ENCODE data around the gene SUN2. TPM values are rescaled to one million over a fixed set of nuclear protein-coding genes. Genes with fewer than 3 reads are reported as not detected.

Gene SUN2
- total RNA-seq, 1 experiment from 2014 or later, result 136 TPM

- no peak for DNase-seq (ENCODE audit: low read depth)
Measured at GRCh38 chr22:38717244-38717643, 38.6 kb downstream of the SUN2 start.

GRCh38 chr22:38716826-38717225 lies 39.0 kb downstream of the SUN2 start:
- no peak for DNase-seq (ENCODE audit: low read depth)

GRCh38 chr22:38716271-38716670 lies 39.5 kb downstream of the SUN2 start:
- DNase-seq (ENCODE audit: low read depth), result no peak

GRCh38 chr22:38715852-38716251 lies 39.9 kb downstream of the SUN2 start:
- DNase-seq (ENCODE audit: low read depth), result no peak

GRCh38 chr22:38715176-38715764 lies 40.5 kb downstream of the SUN2 start:
- DNase-seq (ENCODE audit: low read depth), result no peak

- no peak for DNase-seq (ENCODE audit: low read depth)
Measured at GRCh38 chr22:38713921-38714320, 41.9 kb downstream of the SUN2 start.

- DNase-seq (ENCODE audit: low read depth), result no peak
Measured at GRCh38 chr22:38712486-38713207, 43.2 kb downstream of the SUN2 start.

GRCh38 chr22:38710866-38711265 lies 44.9 kb downstream of the SUN2 start:
- no peak for DNase-seq (ENCODE audit: low read depth)

GRCh38 chr22:38710351-38710750 lies 45.4 kb downstream of the SUN2 start:
- no peak for DNase-seq (ENCODE audit: low read depth)

- no peak for DNase-seq (ENCODE audit: low read depth)
Measured at GRCh38 chr22:38709306-38709705, 46.5 kb downstream of the SUN2 start.

- DNase-seq (ENCODE audit: low read depth), result no peak
Measured at GRCh38 chr22:38707984-38708383, 47.8 kb downstream of the SUN2 start.

- DNase-seq (ENCODE audit: low read depth), result peak; percentile 39
Measured at GRCh38 chr22:38707346-38707745, 48.5 kb downstream of the SUN2 start.

- DNase-seq (ENCODE audit: low read depth), result no peak
Measured at GRCh38 chr22:38706901-38707195, 49.0 kb downstream of the SUN2 start.

GRCh38 chr22:38706101-38706900 lies 49.5 kb downstream of the SUN2 start:
- peak; percentile 17 for DNase-seq (ENCODE audit: low read depth)

GRCh38 chr22:38705235-38706100 lies 50.3 kb downstream of the SUN2 start, which contains the start of gene GTPBP1:
TSS of gene GTPBP1 (plus strand) at chr22:38705944. CDS start at chr22:38705956, 12 bp downstream.
- DNase-seq (ENCODE audit: low read depth), result peak; percentile 100

GRCh38 chr22:38704654-38705234 lies 51.1 kb downstream of the SUN2 start:
- no peak for DNase-seq (ENCODE audit: low read depth)

GRCh38 chr22:38700789-38701628 lies 54.8 kb downstream of the SUN2 start, which contains the start of gene JOSD1:
TSS of gene JOSD1 (minus strand) at chr22:38700943. CDS start at chr22:38699987, 956 bp downstream.
- DNase-seq (ENCODE audit: low read depth), result peak; percentile 91

- no peak for DNase-seq (ENCODE audit: low read depth)
Measured at GRCh38 chr22:38700270-38700788, 55.5 kb downstream of the SUN2 start.

- DNase-seq (ENCODE audit: low read depth), result peak; percentile 57
Measured at GRCh38 chr22:38699784-38700183, 56.0 kb downstream of the SUN2 start.

- no peak for DNase-seq (ENCODE audit: low read depth)
Measured at GRCh38 chr22:38699143-38699542, 56.7 kb downstream of the SUN2 start.
